Activated T-helper 2 cell treated with anti-CD3 and anti-CD28 coated beads, Interferon-gamma antibody, Interleukin-2, Interleukin-4, amounts not matched to agents 10 μg/mL and 5 μg/mL and 100 μg/mL, durations not matched to agents 14 hours and 24 hours and 36 hours (primary cell): ENCODE data around the gene MXD4. TPM values are rescaled to one million over a fixed set of nuclear protein-coding genes. Genes with fewer than 3 reads are reported as not detected.

Source experiments
- DNase-seq: peaks from one replicate; pipeline ENCODE4 v3.0.0; 2021; ENCODE audit warnings: low spot score
- H3K27ac Mint-ChIP-seq: one replicate; pipeline ENCODE4 v1.8.0; 2021; ENCODE audit warnings: mixed read lengths
- H3K27me3 Mint-ChIP-seq: one replicate; pipeline ENCODE4 v1.8.0; 2021; ENCODE audit warnings: low read depth, mixed read lengths
- H3K36me3 Mint-ChIP-seq: one replicate; pipeline ENCODE4 v1.8.0; 2021; ENCODE audit warnings: low read depth, mixed read lengths
- H3K4me1 Mint-ChIP-seq: one replicate; pipeline ENCODE4 v1.8.0; 2021; ENCODE audit warnings: low read depth, mixed read lengths
- H3K4me3 Mint-ChIP-seq: one replicate; pipeline ENCODE4 v1.8.0; 2021; ENCODE audit warnings: low read depth, mild to moderate bottlenecking, moderate library complexity, mixed read lengths
- H3K9me3 Mint-ChIP-seq: one replicate; pipeline ENCODE4 v1.8.0; 2021; ENCODE audit warnings: mixed read lengths
- intact Hi-C: fragments of 100-400 bp; cut with micrococcal nuclease; formaldehyde crosslinking; loops from one replicate; pipeline ENCODE4 v1.15.1; 2023
- total RNA-seq: library from RNA; stranded (reverse); gene quantifications from 2 replicates; pipeline ENCODE4 v1.2.3, GENCODE V29; 2022

The MXD4 gene
- total RNA-seq, 1 donor from 2014 or later = 7.9 TPM

- H3K36me3 Mint-ChIP-seq = no peaks in the 10 kb centered on the region
- no peak overlapping the region for H3K27ac Mint-ChIP-seq
- no peaks in the 10 kb centered on the region for H3K4me1 Mint-ChIP-seq
- no peaks in the 10 kb centered on the region for H3K27me3 Mint-ChIP-seq
- peak; percentile 7 for DNase-seq
- intact Hi-C loops = no loop called here
- no peaks in the 10 kb centered on the region for H3K9me3 Mint-ChIP-seq
- no peak overlapping the region for H3K4me3 Mint-ChIP-seq
Measured at GRCh38 chr4:2253160-2254084, 8.5 kb downstream of the MXD4 start.

- H3K27ac Mint-ChIP-seq = no peak overlapping the region
- intact Hi-C loops = no loop called here
- no peaks in the 10 kb centered on the region for H3K27me3 Mint-ChIP-seq
- no peak overlapping the region for H3K4me3 Mint-ChIP-seq
- no peaks in the 10 kb centered on the region for H3K4me1 Mint-ChIP-seq
- no peaks in the 10 kb centered on the region for H3K9me3 Mint-ChIP-seq
- no peak for DNase-seq
- no peaks in the 10 kb centered on the region for H3K36me3 Mint-ChIP-seq
Measured at GRCh38 chr4:2252530-2253091, 9.3 kb downstream of the MXD4 start.

- H3K4me3 Mint-ChIP-seq = no peak overlapping the region
- no peak for DNase-seq
- H3K27ac Mint-ChIP-seq = no peak overlapping the region
Measured at GRCh38 chr4:2251795-2252529, 9.9 kb downstream of the MXD4 start.

GRCh38 chr4:2251073-2251794 is 10.7 kb downstream of the MXD4 start:
- DNase-seq = peak; percentile 8
- Mint-ChIP-seq H3K4me1 (no peaks in the 10 kb centered on the region), H3K9me3 (no peaks in the 10 kb centered on the region), H3K27me3 (no peaks in the 10 kb centered on the region), H3K27ac (no peak overlapping the region), H3K4me3 (no peak overlapping the region), H3K36me3 (no peaks in the 10 kb centered on the region)
- intact Hi-C loops = no loop called here

More at GRCh38 chr4:2251795-2252529, 9.9 kb downstream of the MXD4 start:
- Mint-ChIP-seq H3K27me3 (no peaks in the 10 kb centered on the region), H3K9me3 (no peaks in the 10 kb centered on the region), H3K4me1 (no peaks in the 10 kb centered on the region), H3K36me3 (no peaks in the 10 kb centered on the region)
- intact Hi-C loops = no loop called here

- no peaks in the 10 kb centered on the region for H3K9me3 Mint-ChIP-seq
- intact Hi-C loops = no loop called here
- H3K4me1 Mint-ChIP-seq = no peaks in the 10 kb centered on the region
- no peak overlapping the region for H3K27ac Mint-ChIP-seq
- H3K36me3 Mint-ChIP-seq = no peaks in the 10 kb centered on the region
- no peak overlapping the region for H3K4me3 Mint-ChIP-seq
- no peaks in the 10 kb centered on the region for H3K27me3 Mint-ChIP-seq
- peak; percentile 7 for DNase-seq
Measured at GRCh38 chr4:2250357-2251072, 11.4 kb downstream of the MXD4 start.

GRCh38 chr4:2249526-2250356 is 12.2 kb downstream of the MXD4 start:
- DNase-seq = peak; percentile 7
- H3K27me3 Mint-ChIP-seq = no peaks in the 10 kb centered on the region
- H3K4me3 Mint-ChIP-seq = no peak overlapping the region
- H3K9me3 Mint-ChIP-seq = no peaks in the 10 kb centered on the region
- H3K27ac Mint-ChIP-seq = no peak overlapping the region
- intact Hi-C loops = no loop called here
- no peaks in the 10 kb centered on the region for H3K36me3 Mint-ChIP-seq
- peaks cover 3% of the 10 kb centered on the region for H3K4me1 Mint-ChIP-seq

- peaks cover 5% of the 10 kb centered on the region for H3K4me1 Mint-ChIP-seq
- H3K4me3 Mint-ChIP-seq = no peak overlapping the region
- H3K9me3 Mint-ChIP-seq = no peaks in the 10 kb centered on the region
- peaks cover under 1% of the 10 kb centered on the region for H3K27me3 Mint-ChIP-seq
- intact Hi-C loops = no loop called here
- peak; percentile 6 for DNase-seq
- no peaks in the 10 kb centered on the region for H3K36me3 Mint-ChIP-seq
- H3K27ac Mint-ChIP-seq = no peak overlapping the region
Measured at GRCh38 chr4:2248821-2249261, 13.1 kb downstream of the MXD4 start.

GRCh38 chr4:2248044-2248780 is 13.7 kb downstream of the MXD4 start:
- H3K27me3 Mint-ChIP-seq = peaks cover 3% of the 10 kb centered on the region
- no peak overlapping the region for H3K4me3 Mint-ChIP-seq
- intact Hi-C loops = no loop called here
- no peak overlapping the region for H3K27ac Mint-ChIP-seq
- no peak for DNase-seq
- H3K9me3 Mint-ChIP-seq = no peaks in the 10 kb centered on the region
- peaks cover 11% of the 10 kb centered on the region for H3K4me1 Mint-ChIP-seq
- no peaks in the 10 kb centered on the region for H3K36me3 Mint-ChIP-seq

GRCh38 chr4:2247128-2248043 is 14.5 kb downstream of the MXD4 start:
- intact Hi-C loops = no loop called here
- H3K36me3 Mint-ChIP-seq = no peaks in the 10 kb centered on the region
- H3K27me3 Mint-ChIP-seq = peaks cover 3% of the 10 kb centered on the region
- no peak overlapping the region for H3K27ac Mint-ChIP-seq
- no peaks in the 10 kb centered on the region for H3K9me3 Mint-ChIP-seq
- H3K4me3 Mint-ChIP-seq = no peak overlapping the region
- H3K4me1 Mint-ChIP-seq = peaks cover 13% of the 10 kb centered on the region
- no peak for DNase-seq

- no peak overlapping the region for H3K27ac Mint-ChIP-seq
- intact Hi-C loops = no loop called here
- DNase-seq = no peak
- H3K36me3 Mint-ChIP-seq = no peaks in the 10 kb centered on the region
- peaks cover 3% of the 10 kb centered on the region for H3K27me3 Mint-ChIP-seq
- no peak overlapping the region for H3K4me3 Mint-ChIP-seq
- peaks cover 14% of the 10 kb centered on the region for H3K4me1 Mint-ChIP-seq
- H3K9me3 Mint-ChIP-seq = no peaks in the 10 kb centered on the region
Measured at GRCh38 chr4:2246384-2247127, 15.4 kb downstream of the MXD4 start.
